ENCODE data around the gene LRBA. TPM values are rescaled to one million over a fixed set of nuclear protein-coding genes. Genes with fewer than 3 reads are reported as not detected.

The LRBA gene
- total and polyA plus RNA-seq, 5 donors from 2014 or later, result 23.0 to 95.3 (median 25.4) TPM

GRCh38 chr4:150477869-150478268, 537.2 kb downstream of the LRBA start:
- Mint-ChIP-seq H3K36me3 (peaks cover 50% of the 10 kb centered on the region), H3K4me3 (no peak overlapping the region), H3K4me1 (peaks cover 0 to 10% (median 0%) of the 10 kb centered on the region in 4 donors), H3K27ac (no peak overlapping the region), H3K9me3 (peaks cover 0 to 4% (median 0%) of the 10 kb centered on the region in 7 donors), H3K27me3 (no peaks in the 10 kb centered on the region)
- Histone ChIP-seq H3K4me1 (ENCODE audit: control insufficient read depth, insufficient read depth, low read length, poor library complexity, severe bottlenecking) (no peaks in the 10 kb centered on the region), H3K27ac (ENCODE audit: insufficient read depth, low read length, poor library complexity, severe bottlenecking) (no peak overlapping the region), H3K36me3 (ENCODE audit: control insufficient read depth, insufficient read depth, low read length) (peaks cover 10% of the 10 kb centered on the region), H3K9me3 (ENCODE audit: control insufficient read depth in 2 of 2, low read length in 2 of 2) (no peaks in the 10 kb centered on the region), H3K4me3 (ENCODE audit: low read depth, low read length) (no peak overlapping the region), H3K27me3 (ENCODE audit: control insufficient read depth, insufficient read depth, low read length) (no peaks in the 10 kb centered on the region)
- no peak for ATAC-seq (ENCODE audit: low read depth in 2 of 2)
- no peak for DNase-seq

DNA sequence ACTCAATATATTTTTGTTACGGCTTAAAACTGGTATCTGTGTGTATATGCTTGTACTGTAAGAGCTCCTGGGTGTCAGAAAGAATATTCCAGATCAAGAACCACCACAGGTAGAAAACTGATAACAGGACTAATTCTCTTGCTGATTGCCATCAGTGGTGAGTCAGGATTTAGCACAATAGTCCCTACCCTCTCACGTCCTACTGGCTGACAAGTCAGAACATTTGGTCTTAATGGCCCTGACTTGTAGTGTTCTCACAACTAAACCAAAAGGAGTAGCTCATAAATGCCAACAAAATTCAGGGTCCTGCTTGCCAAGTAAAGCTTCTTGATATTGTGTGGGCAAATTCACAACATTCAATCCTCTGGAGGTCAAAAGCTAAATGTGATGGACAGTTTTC, 538.3 kb downstream of the LRBA start:
- Histone ChIP-seq H3K27me3 (ENCODE audit: control insufficient read depth, insufficient read depth, low read length) (no peaks in the 10 kb centered on the region), H3K36me3 (ENCODE audit: control insufficient read depth, insufficient read depth, low read length) (peaks cover 9% of the 10 kb centered on the region), H3K9me3 (ENCODE audit: control insufficient read depth in 2 of 2, low read length in 2 of 2) (no peaks in the 10 kb centered on the region), H3K4me3 (ENCODE audit: low read depth, low read length) (no peak overlapping the region), H3K27ac (ENCODE audit: insufficient read depth, low read length, poor library complexity, severe bottlenecking) (no peak overlapping the region), H3K4me1 (ENCODE audit: control insufficient read depth, insufficient read depth, low read length, poor library complexity, severe bottlenecking) (no peaks in the 10 kb centered on the region)
- H3K4me3 Mint-ChIP-seq, result no peak overlapping the region
- peaks cover 0 to 4% (median 0%) of the 10 kb centered on the region in 7 donors for H3K9me3 Mint-ChIP-seq
- H3K27me3 Mint-ChIP-seq, result no peaks in the 10 kb centered on the region
- no peak overlapping the region for H3K27ac Mint-ChIP-seq
- no peak for DNase-seq
- peaks cover 43% of the 10 kb centered on the region for H3K36me3 Mint-ChIP-seq
- no peak for ATAC-seq (ENCODE audit: low read depth in 2 of 2)
- H3K4me1 Mint-ChIP-seq, result peaks cover 0 to 10% (median 0%) of the 10 kb centered on the region in 4 donors

DNA sequence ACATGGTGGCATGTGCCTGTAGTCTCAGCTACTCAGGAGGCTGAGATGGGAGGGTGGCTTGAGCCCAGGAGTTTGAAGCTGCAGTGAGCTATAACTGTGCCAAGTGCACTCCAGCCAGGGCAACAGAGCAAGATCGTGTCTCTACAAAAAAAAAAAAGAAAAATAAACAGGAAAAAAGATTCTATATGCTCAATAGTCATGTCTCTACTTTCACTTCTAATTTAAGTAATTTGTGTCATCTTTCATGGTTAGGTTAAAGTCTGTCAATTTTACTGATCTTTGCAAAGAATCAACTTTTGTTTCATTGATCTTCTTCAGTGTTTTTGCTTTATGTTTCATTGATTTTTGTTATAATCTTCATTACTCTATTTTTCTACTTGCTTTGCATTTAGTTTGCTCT, 539.3 kb downstream of the LRBA start:
- DNase-seq (no peak), ATAC-seq (ENCODE audit: low read depth in 2 of 2) (no peak)
- no peaks in the 10 kb centered on the region for H3K4me1 ChIP-seq (ENCODE audit: control insufficient read depth, insufficient read depth, low read length, poor library complexity, severe bottlenecking)
- no peak overlapping the region for H3K4me3 ChIP-seq (ENCODE audit: low read depth, low read length)
- Mint-ChIP-seq H3K9me3 (peaks cover 0 to 4% (median 0%) of the 10 kb centered on the region in 7 donors), H3K4me1 (peaks cover 0 to 16% (median 0%) of the 10 kb centered on the region in 4 donors), H3K27ac (no peak overlapping the region), H3K36me3 (peaks cover 39% of the 10 kb centered on the region), H3K4me3 (no peak overlapping the region), H3K27me3 (no peaks in the 10 kb centered on the region)
- no peak overlapping the region for H3K27ac ChIP-seq (ENCODE audit: insufficient read depth, low read length, poor library complexity, severe bottlenecking)
- H3K36me3 ChIP-seq (ENCODE audit: control insufficient read depth, insufficient read depth, low read length), result peaks cover 7% of the 10 kb centered on the region
- H3K27me3 ChIP-seq (ENCODE audit: control insufficient read depth, insufficient read depth, low read length), result no peaks in the 10 kb centered on the region
- H3K9me3 ChIP-seq (ENCODE audit: control insufficient read depth in 2 of 2, low read length in 2 of 2), result no peaks in the 10 kb centered on the region

- Mint-ChIP-seq H3K9me3 (peaks cover 0 to 1% (median 0%) of the 10 kb centered on the region in 7 donors), H3K36me3 (peaks cover 32% of the 10 kb centered on the region), H3K4me1 (peaks cover 0 to 17% (median 3%) of the 10 kb centered on the region in 4 donors)
Observed at GRCh38 chr4:150464523-150464922, 550.6 kb downstream of the LRBA start.

DNA sequence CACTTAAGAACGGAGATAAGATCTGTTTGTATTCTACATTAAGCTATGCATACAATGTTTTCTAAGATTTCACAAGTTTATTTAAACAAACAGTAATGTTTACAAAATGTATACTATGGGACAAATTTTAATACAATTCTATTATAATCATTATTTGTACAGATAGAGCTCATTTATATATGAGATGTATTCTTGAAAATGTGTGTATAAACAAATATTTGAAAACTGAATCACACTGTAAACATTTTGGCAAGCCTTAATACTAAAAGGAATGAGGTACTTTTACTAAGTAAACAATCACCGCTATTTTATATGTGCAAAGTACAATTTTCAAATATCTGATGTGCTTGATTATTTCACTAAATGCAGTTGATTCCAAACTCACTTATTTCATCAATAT, 552.3 kb downstream of the LRBA start:
- no peak overlapping the region for H3K27ac Mint-ChIP-seq
- Histone ChIP-seq H3K36me3 (ENCODE audit: control insufficient read depth, insufficient read depth, low read length) (peaks cover 15% of the 10 kb centered on the region), H3K27me3 (ENCODE audit: control insufficient read depth, insufficient read depth, low read length) (no peaks in the 10 kb centered on the region), H3K27ac (ENCODE audit: insufficient read depth, low read length, poor library complexity, severe bottlenecking) (no peak overlapping the region), H3K4me3 (ENCODE audit: low read depth, low read length) (no peak overlapping the region), H3K4me1 (ENCODE audit: control insufficient read depth, insufficient read depth, low read length, poor library complexity, severe bottlenecking) (no peaks in the 10 kb centered on the region), H3K9me3 (ENCODE audit: control insufficient read depth in 2 of 2, low read length in 2 of 2) (no peaks in the 10 kb centered on the region)
- ATAC-seq (ENCODE audit: low read depth in 2 of 2), result no peak
- DNase-seq, result no peak
- H3K4me3 Mint-ChIP-seq, result no peak overlapping the region
- peaks cover 0 to 1% (median 0%) of the 10 kb centered on the region in 7 donors for H3K9me3 Mint-ChIP-seq
- peaks cover 0 to 11% (median 3%) of the 10 kb centered on the region in 4 donors for H3K4me1 Mint-ChIP-seq
- H3K27me3 Mint-ChIP-seq, result no peaks in the 10 kb centered on the region
- peaks cover 32% of the 10 kb centered on the region for H3K36me3 Mint-ChIP-seq

More at GRCh38 chr4:150464523-150464922, 550.6 kb downstream of the LRBA start:
- no peak overlapping the region for H3K4me3 Mint-ChIP-seq
- no peaks in the 10 kb centered on the region for H3K27me3 Mint-ChIP-seq
- Histone ChIP-seq H3K27me3 (ENCODE audit: control insufficient read depth, insufficient read depth, low read length) (no peaks in the 10 kb centered on the region), H3K4me1 (ENCODE audit: control insufficient read depth, insufficient read depth, low read length, poor library complexity, severe bottlenecking) (no peaks in the 10 kb centered on the region), H3K36me3 (ENCODE audit: control insufficient read depth, insufficient read depth, low read length) (peaks cover 16% of the 10 kb centered on the region), H3K4me3 (ENCODE audit: low read depth, low read length) (no peak overlapping the region), H3K27ac (ENCODE audit: insufficient read depth, low read length, poor library complexity, severe bottlenecking) (no peak overlapping the region), H3K9me3 (ENCODE audit: control insufficient read depth in 2 of 2, low read length in 2 of 2) (no peaks in the 10 kb centered on the region)
- H3K27ac Mint-ChIP-seq, result no peak overlapping the region
- ATAC-seq (ENCODE audit: low read depth in 2 of 2) (no peak), DNase-seq (no peak)

DNA sequence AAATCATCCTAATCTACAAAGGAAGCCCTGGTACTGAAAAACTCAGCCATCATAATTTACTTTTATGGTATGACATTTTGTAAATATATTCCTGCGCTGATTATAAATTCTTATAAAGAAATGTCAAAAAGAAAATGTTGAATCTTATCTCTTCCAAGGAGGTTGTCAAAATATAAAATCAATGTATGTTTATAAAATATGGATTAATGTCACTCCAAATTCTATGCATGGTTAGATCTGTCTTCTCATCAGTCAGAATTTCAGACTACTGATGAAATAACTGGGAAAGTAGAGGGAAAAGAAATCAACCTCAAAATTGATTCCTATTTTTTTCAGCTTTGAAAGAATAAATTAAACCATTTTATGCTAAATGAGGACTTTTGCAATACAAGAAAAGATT, 553.1 kb downstream of the LRBA start:
- H3K9me3 Mint-ChIP-seq, result peaks cover 0 to 1% (median 0%) of the 10 kb centered on the region in 7 donors
- no peak for DNase-seq
- no peaks in the 10 kb centered on the region for H3K4me1 ChIP-seq (ENCODE audit: control insufficient read depth, insufficient read depth, low read length, poor library complexity, severe bottlenecking)
- H3K27me3 ChIP-seq (ENCODE audit: control insufficient read depth, insufficient read depth, low read length), result no peaks in the 10 kb centered on the region
- H3K4me3 ChIP-seq (ENCODE audit: low read depth, low read length), result no peak overlapping the region
- peaks cover 0 to 11% (median 3%) of the 10 kb centered on the region in 4 donors for H3K4me1 Mint-ChIP-seq
- no peak overlapping the region for H3K4me3 Mint-ChIP-seq
- no peak overlapping the region for H3K27ac ChIP-seq (ENCODE audit: insufficient read depth, low read length, poor library complexity, severe bottlenecking)
- ATAC-seq (ENCODE audit: low read depth in 2 of 2), result no peak
- no peak overlapping the region for H3K27ac Mint-ChIP-seq
- H3K27me3 Mint-ChIP-seq, result no peaks in the 10 kb centered on the region
- H3K9me3 ChIP-seq (ENCODE audit: control insufficient read depth in 2 of 2, low read length in 2 of 2), result no peaks in the 10 kb centered on the region
- peaks cover 13% of the 10 kb centered on the region for H3K36me3 ChIP-seq (ENCODE audit: control insufficient read depth, insufficient read depth, low read length)
- H3K36me3 Mint-ChIP-seq, result peaks cover 31% of the 10 kb centered on the region

DNA sequence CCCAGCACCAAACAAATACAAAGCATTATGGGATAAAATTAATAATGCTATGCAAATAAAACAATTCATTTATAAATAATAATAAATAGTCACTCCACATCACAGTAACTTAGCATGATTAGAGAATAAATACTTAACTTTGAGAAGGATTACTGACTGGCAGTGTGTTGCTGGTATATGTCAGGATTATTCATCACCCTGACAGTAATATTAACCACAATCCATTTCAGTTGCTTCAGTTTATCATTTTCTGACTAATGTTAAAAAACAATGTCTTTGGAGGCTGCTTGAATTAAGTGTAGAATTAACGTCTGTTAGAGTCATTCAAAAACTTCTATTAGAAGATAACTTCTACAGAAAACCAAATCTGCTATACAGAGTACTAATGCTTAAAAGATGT, 557.3 kb downstream of the LRBA start:
- Histone ChIP-seq H3K27me3 (ENCODE audit: control insufficient read depth, insufficient read depth, low read length) (no peaks in the 10 kb centered on the region), H3K4me1 (ENCODE audit: control insufficient read depth, insufficient read depth, low read length, poor library complexity, severe bottlenecking) (no peaks in the 10 kb centered on the region), H3K9me3 (ENCODE audit: control insufficient read depth in 2 of 2, low read length in 2 of 2) (no peaks in the 10 kb centered on the region), H3K27ac (ENCODE audit: insufficient read depth, low read length, poor library complexity, severe bottlenecking) (no peak overlapping the region), H3K4me3 (ENCODE audit: low read depth, low read length) (no peak overlapping the region), H3K36me3 (ENCODE audit: control insufficient read depth, insufficient read depth, low read length) (peaks cover 2% of the 10 kb centered on the region)
- DNase-seq, result no peak
- no peak for ATAC-seq (ENCODE audit: low read depth in 2 of 2)
- H3K36me3 Mint-ChIP-seq, result peaks cover 22% of the 10 kb centered on the region
- peaks cover 0 to 11% (median 2%) of the 10 kb centered on the region in 7 donors for H3K9me3 Mint-ChIP-seq
- no peaks in the 10 kb centered on the region for H3K27me3 Mint-ChIP-seq
- no peak overlapping the region for H3K27ac Mint-ChIP-seq
- H3K4me3 Mint-ChIP-seq, result no peak overlapping the region
- H3K4me1 Mint-ChIP-seq, result peaks cover 0 to 10% (median 3%) of the 10 kb centered on the region in 4 donors

- Mint-ChIP-seq H3K4me1 (peaks cover 0 to 5% (median 3%) of the 10 kb centered on the region in 4 donors), H3K36me3 (peaks cover 33% of the 10 kb centered on the region), H3K27ac (no peak overlapping the region), H3K4me3 (no peak overlapping the region), H3K9me3 (peaks cover 0 to 11% (median 3%) of the 10 kb centered on the region in 7 donors), H3K27me3 (no peaks in the 10 kb centered on the region)
- DNase-seq (no peak), ATAC-seq (ENCODE audit: low read depth in 2 of 2) (no peak)
- no peaks in the 10 kb centered on the region for H3K36me3 ChIP-seq (ENCODE audit: control insufficient read depth, insufficient read depth, low read length)
- no peak overlapping the region for H3K4me3 ChIP-seq (ENCODE audit: low read depth, low read length)
- H3K4me1 ChIP-seq (ENCODE audit: control insufficient read depth, insufficient read depth, low read length, poor library complexity, severe bottlenecking), result no peaks in the 10 kb centered on the region
- H3K27ac ChIP-seq (ENCODE audit: insufficient read depth, low read length, poor library complexity, severe bottlenecking), result no peak overlapping the region
- H3K9me3 ChIP-seq (ENCODE audit: control insufficient read depth in 2 of 2, low read length in 2 of 2), result no peaks in the 10 kb centered on the region
- H3K27me3 ChIP-seq (ENCODE audit: control insufficient read depth, insufficient read depth, low read length), result no peaks in the 10 kb centered on the region
Observed at GRCh38 chr4:150451883-150452282, 563.2 kb downstream of the LRBA start.

All from CD4-positive, CD25-positive, alpha-beta regulatory T cell (primary cell).